Left ventricle myocardium superior (tissue), 1 donor: ENCODE measurements around the gene APCS. TPM values are rescaled to one million over a fixed set of nuclear protein-coding genes. Genes with fewer than 3 reads are reported as not detected.

ENCODE experiments used
- ATAC-seq: fragments of 200-7000 bp; cut with Tn5 transposase; one replicate; pipeline ENCODE4 v1.9.1; 2020; ENCODE audit warnings: mild to moderate bottlenecking, moderate library complexity
- DNase-seq: peaks from one replicate; pipeline ENCODE4 v3.0.0-alpha.2; 2020
- intact Hi-C: fragments of 100-400 bp; cut with micrococcal nuclease; formaldehyde crosslinking; loops from one replicate; pipeline ENCODE4 v1.11.0; 2022
- long read RNA-seq: library from polyadenylated mRNA; unstranded; transcript quantifications from one replicate; pipeline ENCODE4 v2.0.0, GENCODE V29; 2021
- total RNA-seq: library from RNA; stranded (reverse); fragmentation: NEBNext Ultra II Directional; extraction: Animal tissue kit (Norgen Biotek cat#: 25700); gene quantifications from one replicate; pipeline ENCODE4 v1.2.1, GENCODE V29; 2021
- donor health status: DM: no; HTN: yes; CAD: no; lungs with severe emphysema.

The APCS gene
- not detected for total RNA-seq
- long read RNA-seq: 0 reads

DNA sequence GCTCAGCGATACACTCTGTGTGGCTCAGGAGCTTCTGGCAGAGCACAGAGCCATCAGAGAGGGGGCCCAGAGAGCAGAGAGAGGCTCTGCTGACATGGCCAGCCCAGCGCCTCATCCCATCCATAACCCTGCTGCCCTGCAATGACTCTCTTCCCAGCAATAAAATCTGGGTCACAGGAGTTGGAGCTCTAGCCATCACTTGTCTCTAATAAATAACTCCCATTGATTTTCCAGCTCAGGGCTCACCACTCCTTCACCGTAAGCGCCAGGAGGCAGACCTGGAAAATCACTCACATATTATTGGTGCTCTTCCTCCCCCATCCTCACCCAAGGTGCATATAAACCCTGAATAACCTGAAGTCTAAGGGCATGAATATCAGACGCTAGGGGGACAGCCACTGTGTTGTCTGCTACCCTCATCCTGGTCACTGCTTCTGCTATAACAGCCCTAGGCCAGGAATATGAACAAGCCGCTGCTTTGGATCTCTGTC, at the start of gene APCS:
Gene APCS (plus strand): TSS at position 366 of the 491 bp plus-strand sequence. CDS start 96 bp downstream, at position 462.
- DNase-seq: no peak
- intact Hi-C loops: no loop called here
- ATAC-seq: no peak

DNA sequence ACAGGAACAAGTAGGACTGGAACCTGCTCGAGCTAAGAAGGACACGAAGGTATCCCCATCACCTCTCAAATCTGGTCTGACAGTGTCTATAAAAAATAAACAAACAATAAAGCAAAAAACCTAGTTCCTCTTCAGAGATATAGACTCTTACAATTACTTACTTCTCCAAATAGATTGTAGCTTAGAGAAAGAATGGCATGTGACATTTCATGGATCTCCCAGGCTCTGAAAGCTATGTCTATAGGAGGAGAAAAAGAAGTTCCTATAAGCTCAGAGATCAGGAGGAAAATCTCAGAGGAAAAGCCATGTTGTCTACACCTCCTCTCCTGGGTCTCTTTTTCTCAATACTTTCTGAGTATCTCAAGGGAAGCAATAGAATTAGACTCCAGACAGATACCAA, 39.5 kb upstream of the APCS start:
- ATAC-seq (no peak), DNase-seq (no peak)
- intact Hi-C loops: no loop called here

GRCh38 chr1:159554261-159554660, 33.4 kb upstream of the APCS start:
- intact Hi-C loops: no loop called here
- DNase-seq: no peak
- ATAC-seq: no peak

- ATAC-seq (no peak), DNase-seq (no peak)
- intact Hi-C loops: no loop called here
These were observed 32.9 kb upstream of the APCS start for GRCh38 chr1:159554696-159555095.

DNA sequence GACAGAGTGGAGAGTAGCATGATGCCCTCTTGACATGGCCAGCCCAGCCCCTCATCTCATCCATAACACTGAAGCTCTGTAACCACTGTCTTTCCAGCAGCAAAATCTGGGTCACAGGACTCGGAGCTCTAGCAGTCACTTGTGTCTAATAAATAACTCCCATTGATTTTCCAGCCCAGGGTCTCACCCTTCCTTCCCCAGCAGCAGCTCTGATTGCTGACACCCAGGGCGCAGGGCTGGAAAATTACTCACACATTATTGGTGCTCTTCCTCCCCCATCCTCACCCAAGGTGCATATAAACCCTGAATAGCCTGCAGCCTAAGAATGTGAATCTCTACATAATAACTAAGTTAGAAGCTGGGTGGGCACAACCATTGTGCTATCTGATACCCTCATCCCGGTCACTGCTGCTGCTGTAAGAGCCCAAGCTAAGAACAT, 30.7 kb upstream of the APCS start:
- ATAC-seq (no peak), DNase-seq (no peak)
- intact Hi-C loops: no loop called here

- intact Hi-C loops: no loop called here
- DNase-seq (no peak), ATAC-seq (no peak)
These were observed 27.0 kb upstream of the APCS start for GRCh38 chr1:159560599-159560998.

DNA sequence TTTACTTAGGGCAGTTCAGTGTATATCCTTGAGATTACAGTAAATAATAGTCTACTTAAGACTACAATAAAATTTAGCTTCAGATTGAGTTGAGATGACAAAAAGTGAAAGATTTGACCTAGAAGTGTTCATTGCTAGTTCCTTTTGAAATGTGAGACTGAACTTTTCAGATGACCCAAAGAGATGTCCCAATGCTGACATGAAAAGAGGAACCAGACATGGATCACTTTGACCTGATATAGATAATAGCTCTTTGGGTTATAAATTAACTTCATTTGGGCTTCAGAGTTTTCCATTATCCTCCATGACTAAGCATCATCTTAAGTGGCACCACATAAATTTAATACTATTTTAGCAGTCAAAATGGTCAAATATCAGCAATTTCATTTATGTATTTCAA, 26.1 kb upstream of the APCS start:
- no peak for ATAC-seq
- DNase-seq: no peak
- intact Hi-C loops: no loop called here

GRCh38 chr1:159562680-159563079, 24.9 kb upstream of the APCS start:
- ATAC-seq (no peak), DNase-seq (no peak)
- intact Hi-C loops: no loop called here

DNA sequence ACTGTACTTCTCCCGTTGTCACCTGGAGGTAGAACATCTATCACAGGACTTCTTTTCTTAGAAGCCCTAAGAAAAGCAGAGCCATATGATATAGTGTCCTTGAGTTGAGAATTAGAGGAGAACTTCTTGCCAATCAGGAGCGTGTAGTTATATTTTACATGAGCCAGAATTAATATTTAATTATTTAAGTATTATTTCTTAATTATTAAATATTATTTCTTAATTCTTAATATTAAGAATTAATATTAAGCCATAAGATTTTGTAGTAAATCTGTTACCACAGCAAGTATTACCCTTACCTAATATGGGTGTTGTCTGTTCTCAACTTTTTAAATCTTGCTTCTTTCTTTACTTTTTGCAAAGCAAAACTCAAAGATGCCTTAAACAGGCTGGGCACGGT, 10.2 kb upstream of the APCS start:
- ATAC-seq (no peak), DNase-seq (no peak)
- intact Hi-C loops: no loop called here

DNA sequence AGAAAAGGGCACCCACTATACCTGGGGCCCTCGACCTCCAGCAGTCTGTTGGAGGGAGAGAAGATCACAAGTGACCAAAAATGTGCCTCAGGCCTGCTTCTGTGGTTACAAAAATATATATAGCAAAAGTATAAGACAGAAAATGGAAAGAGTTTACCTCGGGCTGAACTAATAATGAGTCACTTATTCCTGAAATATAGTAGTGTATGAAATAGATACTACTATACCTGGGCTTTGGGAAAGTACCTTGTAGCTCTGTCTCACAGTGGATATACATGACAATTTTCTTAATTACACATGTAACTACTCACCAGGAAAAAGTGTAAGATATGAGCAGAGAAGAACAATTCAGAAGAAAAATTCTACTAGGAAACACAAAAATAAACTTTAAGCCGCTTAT, 7.3 kb upstream of the APCS start:
- no peak for ATAC-seq
- no peak for DNase-seq
- intact Hi-C loops: no loop called here

GRCh38 chr1:159581422-159581821, 6.2 kb upstream of the APCS start:
- ATAC-seq (no peak), DNase-seq (no peak)
- intact Hi-C loops: no loop called here

DNA sequence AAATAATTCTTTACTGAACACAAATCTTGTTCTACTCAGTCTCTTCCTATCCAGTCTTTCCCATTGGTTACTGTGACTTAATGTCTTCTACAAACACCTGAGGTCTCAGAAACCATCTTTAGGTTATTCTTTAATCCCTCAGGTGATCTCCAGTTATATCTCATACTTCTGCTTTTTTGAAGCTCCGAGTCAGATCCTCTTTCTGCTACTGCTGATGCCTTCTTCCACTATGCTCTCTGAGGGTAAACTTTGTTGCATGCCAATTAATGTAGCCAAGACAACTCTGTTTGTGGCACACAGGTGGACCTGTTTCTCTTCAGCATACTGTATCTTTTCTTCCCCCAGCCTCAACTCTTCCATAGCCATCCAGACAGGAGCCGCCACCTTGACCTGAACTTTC, 3.1 kb upstream of the APCS start:
- no peak for ATAC-seq
- intact Hi-C loops: no loop called here
- no peak for DNase-seq

DNA sequence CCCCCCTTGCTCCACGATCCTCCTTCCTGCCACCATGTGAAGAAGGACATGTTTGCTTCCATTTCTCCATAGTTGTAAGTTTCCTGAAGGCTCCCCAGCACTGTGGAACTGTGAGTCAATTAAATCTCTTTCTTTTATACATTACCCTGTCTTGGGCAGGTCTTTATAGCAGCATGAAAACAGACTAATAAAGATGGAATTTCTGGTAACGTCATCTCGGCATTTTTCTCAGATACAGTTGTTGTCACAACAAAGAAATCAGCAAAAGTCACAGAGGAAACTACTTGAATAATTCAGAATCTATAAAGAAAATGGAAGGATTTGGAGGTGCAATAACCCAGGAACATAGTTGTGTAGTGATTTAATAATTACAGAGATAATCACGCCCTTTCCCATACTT, 4.4 kb downstream of the APCS start:
- DNase-seq: no peak
- ATAC-seq: no peak
- intact Hi-C loops: no loop called here

DNA sequence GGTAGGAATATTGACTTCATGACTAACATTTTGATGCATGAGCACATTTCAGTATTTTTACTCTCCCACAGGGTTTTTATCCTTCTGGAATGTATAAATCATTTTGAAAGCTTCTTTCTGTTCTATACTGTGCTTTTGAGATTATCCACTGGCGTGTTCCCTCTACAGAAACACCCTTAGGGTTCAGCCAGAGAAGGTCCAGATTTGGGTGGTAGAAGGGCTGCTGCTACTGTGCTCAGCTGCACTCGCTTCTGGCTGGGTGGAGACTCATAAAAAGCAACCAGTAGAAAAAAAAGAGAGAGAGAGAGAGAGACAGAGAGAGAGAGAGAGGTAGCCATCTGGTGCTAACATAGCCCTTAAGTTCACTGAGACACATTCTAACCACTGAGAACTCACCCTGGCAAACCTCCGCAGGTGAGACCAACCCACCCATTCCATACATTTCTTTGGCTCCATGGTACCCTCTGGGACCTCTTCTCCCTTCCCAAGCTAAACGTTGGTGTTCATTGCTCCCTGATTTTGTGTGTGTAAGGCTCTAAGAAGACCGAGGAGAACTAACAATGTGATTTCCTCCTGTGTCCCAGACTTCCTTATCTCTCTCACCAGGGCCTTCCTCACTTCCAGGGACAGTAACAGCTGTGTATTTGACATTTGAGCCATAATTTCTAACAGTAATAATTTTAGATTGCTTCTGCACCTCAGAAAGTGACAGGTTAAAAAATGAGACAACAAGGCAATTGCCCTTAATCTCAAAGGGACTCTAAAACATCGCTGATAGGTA, 7.2 kb downstream of the APCS start:
- intact Hi-C loops: no loop called here
- no peak for DNase-seq
- ATAC-seq: no peak

- ATAC-seq (no peak), DNase-seq (no peak)
- intact Hi-C loops: no loop called here
These were observed 10.6 kb downstream of the APCS start for GRCh38 chr1:159598196-159598595.

- intact Hi-C loops: no loop called here
- no peak for DNase-seq
- ATAC-seq: no peak
These were observed 13.3 kb downstream of the APCS start for GRCh38 chr1:159600894-159601293.

GRCh38 chr1:159602501-159602999, 14.9 kb downstream of the APCS start:
- DNase-seq: no peak
- intact Hi-C loops: no loop called here
- ATAC-seq: no peak

DNA sequence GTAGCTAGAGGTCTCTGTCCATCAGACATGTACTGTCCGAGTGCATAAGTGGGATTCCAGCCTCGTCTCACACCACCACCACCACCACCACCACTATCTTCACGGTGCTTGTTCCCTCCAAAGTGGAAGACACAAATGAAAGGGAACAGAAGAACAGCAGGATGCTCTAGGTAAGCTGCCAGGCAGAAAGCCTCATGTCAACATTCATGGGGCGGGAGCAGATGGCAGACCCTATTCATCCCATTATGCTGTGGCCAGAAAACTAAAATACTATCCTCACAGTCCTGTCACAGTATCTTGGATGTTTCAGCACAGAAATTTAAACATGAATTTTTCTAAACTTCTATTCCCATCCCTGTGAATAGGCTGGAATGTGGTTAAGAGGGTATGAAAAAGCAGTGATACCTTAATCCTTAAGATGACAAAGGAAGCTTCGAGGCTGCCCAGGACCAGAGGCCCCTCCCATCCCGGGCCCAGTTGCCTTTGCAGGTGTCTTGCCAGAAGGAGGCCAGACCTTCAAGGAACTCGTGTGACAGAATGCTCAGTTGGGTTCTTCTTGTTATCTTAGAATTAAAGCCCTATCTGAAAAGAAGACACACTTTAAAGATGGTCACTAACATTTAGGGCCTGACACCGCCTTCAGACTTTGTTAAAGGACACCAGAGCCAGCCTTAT, 24.7 kb downstream of the APCS start:
- ATAC-seq (no peak), DNase-seq (no peak)
- intact Hi-C loops: no loop called here

DNA sequence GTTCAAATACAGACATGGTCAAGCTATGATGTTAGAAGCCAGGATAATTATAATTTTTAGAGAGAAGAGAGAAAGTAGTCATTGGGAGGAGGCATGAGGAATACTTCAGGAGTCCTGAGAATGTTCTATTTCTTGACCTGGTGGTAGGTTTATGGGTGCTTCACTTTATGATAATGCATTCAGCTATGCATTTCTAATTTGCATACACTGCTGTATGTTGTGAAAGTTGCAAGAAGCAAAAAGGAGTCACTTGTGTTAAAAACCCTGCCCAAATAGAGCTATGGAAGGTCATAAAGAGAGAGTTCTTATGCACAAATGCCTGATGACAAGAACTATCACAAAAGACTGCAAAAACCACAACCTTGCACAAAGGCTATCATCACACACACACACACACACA, 45.3 kb downstream of the APCS start:
- DNase-seq (no peak), ATAC-seq (no peak)
- intact Hi-C loops: no loop called here
